GM21737 (cell line): Measurements from ENCODE around the gene ENPP5.

Experiments used
- ATAC-seq: cut with Tn5 transposase; IDR thresholded peaks from one replicate; pipeline ENCODE4 v1.9.1; 2021; ENCODE audit warnings: mild to moderate bottlenecking, moderate library complexity; ENCODE audit not compliant: unreplicated experiment

The ENPP5 gene, protein sequence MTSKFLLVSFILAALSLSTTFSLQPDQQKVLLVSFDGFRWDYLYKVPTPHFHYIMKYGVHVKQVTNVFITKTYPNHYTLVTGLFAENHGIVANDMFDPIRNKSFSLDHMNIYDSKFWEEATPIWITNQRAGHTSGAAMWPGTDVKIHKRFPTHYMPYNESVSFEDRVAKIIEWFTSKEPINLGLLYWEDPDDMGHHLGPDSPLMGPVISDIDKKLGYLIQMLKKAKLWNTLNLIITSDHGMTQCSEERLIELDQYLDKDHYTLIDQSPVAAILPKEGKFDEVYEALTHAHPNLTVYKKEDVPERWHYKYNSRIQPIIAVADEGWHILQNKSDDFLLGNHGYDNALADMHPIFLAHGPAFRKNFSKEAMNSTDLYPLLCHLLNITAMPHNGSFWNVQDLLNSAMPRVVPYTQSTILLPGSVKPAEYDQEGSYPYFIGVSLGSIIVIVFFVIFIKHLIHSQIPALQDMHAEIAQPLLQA

DNA sequence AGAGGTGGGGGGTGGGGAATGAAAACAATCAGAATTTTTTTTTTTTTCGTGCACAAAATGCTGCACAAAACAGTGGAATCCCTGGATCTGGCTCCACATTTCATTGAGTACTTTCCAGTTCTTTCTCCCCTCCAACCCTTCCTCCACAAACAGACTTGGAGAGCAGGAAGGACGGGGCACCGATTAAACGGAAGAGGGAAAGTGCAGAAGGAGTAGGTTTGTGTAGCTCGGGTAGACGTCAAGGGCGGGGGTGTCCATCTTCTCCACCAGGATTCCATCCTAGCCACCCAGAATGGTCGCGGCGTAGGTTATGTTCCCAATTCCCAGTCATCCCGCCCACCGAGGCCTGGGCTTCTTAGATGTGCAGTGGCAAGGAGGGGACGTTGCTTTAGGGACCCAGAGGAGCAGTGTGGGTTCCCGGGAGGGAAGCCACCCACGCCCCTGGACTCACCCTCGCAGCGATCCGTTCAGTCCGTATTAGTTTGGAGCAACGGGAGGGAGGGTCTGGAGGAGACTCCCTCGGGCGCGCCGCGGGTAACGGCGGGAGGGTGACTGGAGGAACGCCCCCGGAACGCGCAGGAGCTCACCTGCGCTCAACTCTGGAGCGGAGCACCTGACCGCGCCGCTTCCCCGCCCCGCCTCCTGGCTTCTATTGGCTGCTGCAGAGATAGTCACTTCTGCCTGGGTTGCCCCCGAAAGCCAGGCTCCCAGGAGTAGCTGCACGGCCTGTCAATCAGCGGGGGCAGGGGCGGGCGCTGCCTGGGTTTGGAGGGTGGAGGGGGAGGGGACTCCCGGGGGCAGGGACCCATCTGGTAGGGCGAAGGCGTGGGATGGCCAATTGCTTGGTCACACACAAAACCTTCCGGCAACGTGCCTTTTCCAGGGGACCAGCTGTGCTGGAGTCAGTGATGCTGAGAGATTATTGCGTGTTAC is at the start of gene ENPP5:
TSS of gene ENPP5 (minus strand) at position 624 of the 933 bp plus-strand sequence. CDS start 2,718 bp downstream, outside the sequence.
- peak; percentile 86 for ATAC-seq

- no peak for ATAC-seq
These were observed 48.9 kb upstream of the ENPP5 start for GRCh38 chr6:46219661-46220060.

DNA sequence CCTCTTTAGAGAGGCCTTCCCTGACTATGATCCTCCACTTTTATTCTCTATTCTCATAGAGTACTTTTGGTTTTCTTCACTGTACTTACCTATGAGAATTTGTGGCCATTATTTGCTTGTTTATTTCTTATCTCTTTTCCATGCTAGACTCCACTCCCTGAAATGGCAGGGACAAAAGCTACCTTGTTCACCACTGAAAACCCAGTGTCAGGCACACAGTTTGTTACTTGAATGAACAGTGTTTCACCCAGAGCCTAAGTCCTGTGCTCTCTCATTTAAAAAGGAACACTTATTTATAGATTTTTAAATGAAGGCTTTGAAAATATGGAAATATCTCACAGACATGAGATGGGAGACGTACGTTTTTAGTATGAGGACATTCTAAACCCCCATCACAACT is 47.7 kb upstream of the ENPP5 start:
- ATAC-seq = no peak

DNA sequence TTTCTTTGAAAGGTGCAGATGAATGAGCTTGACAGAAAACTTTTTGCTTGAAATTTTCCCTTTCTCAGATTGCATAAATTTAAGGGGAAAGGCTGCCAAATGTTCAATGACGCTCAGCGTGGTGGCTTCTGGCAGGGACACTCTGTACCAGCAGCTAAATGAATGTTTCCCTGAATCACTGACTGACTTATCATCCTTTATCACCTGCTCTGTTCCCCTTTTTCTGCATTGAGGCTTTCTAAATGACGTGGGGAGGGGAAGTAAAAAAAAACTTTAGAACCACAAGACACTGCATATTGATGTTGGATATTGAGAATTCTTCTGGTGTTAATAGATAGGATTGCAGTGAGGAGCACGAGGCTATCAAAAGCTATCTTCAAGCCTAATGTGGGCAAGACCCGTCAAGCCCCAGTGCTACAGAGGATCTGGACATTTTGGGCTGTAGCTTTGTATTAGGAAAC is 46.9 kb upstream of the ENPP5 start:
- peak; percentile 45 for ATAC-seq

DNA sequence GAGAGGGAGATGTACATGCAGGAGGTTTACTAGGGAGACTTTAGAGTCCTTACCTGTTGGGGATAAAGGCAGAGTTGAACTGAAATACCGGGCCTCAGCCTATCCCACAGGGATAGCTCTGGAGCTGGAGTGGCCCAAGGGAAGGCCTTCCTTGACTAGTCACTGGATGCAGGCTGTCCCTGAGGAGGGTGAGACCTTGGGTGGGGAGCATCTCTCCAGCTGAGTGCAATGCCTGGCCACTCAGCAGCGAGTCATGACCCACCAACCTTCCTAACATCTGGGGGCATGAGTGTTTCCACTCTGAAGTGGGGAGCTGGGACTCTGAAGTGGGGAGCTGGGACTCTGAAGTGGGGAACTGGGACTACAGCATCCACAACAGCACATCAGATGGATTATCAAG is 46.1 kb upstream of the ENPP5 start:
- ATAC-seq = no peak

GRCh38 chr6:46215777-46216176 is 45.0 kb upstream of the ENPP5 start:
- ATAC-seq = no peak

GRCh38 chr6:46215213-46215612 is 44.4 kb upstream of the ENPP5 start:
- ATAC-seq = no peak

GRCh38 chr6:46211917-46212316 is 41.1 kb upstream of the ENPP5 start:
- ATAC-seq = no peak

- no peak for ATAC-seq
These were observed 39.5 kb upstream of the ENPP5 start for GRCh38 chr6:46210294-46210693.

- no peak for ATAC-seq
These were observed 37.5 kb upstream of the ENPP5 start for GRCh38 chr6:46208303-46208702.

GRCh38 chr6:46207174-46207573 is 36.4 kb upstream of the ENPP5 start:
- ATAC-seq = no peak

- ATAC-seq = no peak
These were observed 34.3 kb upstream of the ENPP5 start for GRCh38 chr6:46204880-46205650.

- ATAC-seq = no peak
These were observed 32.8 kb upstream of the ENPP5 start for GRCh38 chr6:46203391-46204177.

DNA sequence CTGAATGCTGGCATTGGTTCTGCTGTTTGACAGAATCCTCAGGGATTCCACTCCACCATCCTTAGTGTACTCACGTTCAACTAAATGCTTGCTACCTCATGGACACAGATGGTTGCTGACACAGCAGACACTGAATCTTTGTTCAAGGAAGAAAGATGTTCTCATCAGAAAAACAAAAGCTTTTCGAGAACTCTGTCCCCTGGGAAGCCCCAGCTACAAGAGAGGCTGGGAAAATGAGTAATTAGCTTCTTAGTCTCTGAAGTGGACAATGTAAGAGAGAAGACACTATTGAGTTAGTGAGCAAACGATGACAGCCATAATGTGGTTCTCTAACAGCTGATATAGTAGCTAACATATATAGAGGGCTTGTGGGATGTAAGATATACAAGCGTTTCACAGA is 30.9 kb upstream of the ENPP5 start:
- ATAC-seq = no peak

DNA sequence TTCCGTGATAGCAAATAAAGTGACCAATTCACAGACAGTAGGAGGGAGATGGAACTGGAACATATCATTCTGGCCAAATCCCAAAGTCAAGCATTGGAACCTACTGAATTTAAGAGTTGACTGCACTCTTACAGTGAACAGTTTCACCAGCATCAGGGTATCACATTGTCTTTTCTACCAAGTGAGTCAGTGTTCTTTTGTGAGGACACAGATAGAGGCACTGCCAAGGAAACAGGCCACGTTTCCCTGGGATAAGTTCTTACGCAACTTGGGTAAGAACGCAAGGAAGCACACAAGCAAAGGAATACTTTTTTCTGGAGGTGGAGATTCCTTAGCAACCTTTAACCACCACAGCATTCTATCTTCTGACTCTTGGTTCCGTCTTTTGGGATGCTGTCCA is 28.6 kb upstream of the ENPP5 start:
- no peak for ATAC-seq

DNA sequence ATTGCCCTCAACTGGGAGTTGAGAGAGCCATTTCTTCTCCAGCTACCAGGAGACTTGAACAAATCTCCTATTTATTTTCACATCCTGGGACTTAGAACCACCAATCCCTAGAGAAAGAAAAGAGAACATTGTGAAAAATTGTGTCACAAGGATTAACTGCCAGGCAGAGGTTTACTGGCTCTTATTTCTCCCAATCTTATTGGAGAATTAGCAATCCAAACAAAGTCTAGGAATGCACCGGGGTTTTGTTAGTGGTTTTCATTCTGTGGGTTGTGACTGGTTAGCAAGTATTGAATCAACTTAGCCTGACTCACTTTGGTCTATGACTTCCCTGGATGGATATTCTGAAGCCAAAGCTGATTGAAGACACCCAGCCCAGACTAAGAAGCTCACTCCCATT is 21.2 kb upstream of the ENPP5 start:
- no peak for ATAC-seq

DNA sequence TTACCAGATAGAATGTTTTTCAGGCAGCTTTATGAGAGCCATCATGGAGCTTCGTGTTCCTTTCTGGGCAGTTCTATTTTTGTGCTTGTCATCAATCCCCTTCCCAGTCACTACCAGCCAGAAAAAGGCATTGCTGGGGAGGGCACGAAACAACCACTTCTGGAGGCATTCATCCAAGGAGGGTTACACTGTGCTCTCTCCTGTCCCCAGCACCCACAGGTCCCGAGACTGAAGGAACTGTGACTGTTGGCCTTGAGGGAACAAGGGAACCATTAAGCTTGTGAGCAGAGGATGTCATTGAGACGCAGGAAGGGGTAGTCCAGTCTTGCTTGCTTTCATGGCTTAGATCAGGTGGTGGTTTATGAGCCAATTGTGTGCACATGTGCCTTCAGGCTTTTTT is 20.1 kb upstream of the ENPP5 start:
- no peak for ATAC-seq

DNA sequence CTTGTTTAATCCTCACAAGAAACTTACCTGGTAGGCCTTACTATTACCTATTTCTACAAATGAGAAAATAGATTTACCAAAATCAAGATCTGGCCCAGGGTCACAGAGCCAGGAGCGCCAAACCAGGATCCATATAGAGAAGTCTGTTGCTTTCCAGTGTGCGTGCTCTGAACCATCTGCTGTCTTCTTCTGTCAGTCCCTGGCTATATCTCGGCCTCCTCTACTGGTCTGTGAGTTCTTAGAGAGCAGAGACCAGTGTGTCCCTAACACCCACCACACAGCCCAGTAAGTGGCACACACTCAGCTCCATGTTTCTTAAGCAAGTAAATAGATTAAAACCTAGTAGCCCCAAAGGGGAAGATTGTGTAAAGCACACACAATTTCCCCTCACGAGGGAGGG is 18.9 kb upstream of the ENPP5 start:
- no peak for ATAC-seq

DNA sequence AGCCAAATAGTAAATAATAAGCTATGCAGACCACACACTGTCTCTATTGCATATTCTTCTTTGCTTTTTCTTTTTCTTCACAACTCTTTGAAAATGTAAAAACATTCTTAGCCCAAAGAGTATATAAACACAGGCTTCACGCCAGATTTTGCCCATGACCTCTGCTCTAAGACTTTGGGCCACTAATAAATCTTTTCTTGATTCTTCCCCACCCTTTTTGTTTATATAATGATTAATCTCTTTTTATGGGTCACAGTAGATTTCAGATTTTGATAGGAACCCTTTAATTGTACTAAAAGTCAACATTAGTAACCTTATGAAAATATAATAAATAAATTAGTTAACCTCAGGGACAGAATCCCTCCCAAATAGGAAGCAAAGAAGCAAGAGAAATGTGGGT is 15.8 kb upstream of the ENPP5 start:
- ATAC-seq = no peak

GRCh38 chr6:46184114-46184513 is 13.3 kb upstream of the ENPP5 start:
- ATAC-seq = no peak
